GM19023 (cell line): Measurements from ENCODE around the gene C1orf185.
"Not testable (repeated sequence)": the region's sequence is repeated elsewhere in the genome, so short reads cannot be mapped to it uniquely, and the experiment has no call there.

Experiments
- ATAC-seq: cut with Tn5 transposase; IDR thresholded peaks from one replicate; pipeline ENCODE4 v1.9.1; 2021; ENCODE audit warnings: mild to moderate bottlenecking, moderate library complexity; ENCODE audit not compliant: unreplicated experiment

The C1orf185 gene

GRCh38 chr1:51101976-51102375 is at the start of gene C1orf185:
Gene C1orf185, plus strand, starts transcription at chr1:51102228. Its CDS starts 6 bp downstream, at chr1:51102234.
- ATAC-seq: no peak

DNA sequence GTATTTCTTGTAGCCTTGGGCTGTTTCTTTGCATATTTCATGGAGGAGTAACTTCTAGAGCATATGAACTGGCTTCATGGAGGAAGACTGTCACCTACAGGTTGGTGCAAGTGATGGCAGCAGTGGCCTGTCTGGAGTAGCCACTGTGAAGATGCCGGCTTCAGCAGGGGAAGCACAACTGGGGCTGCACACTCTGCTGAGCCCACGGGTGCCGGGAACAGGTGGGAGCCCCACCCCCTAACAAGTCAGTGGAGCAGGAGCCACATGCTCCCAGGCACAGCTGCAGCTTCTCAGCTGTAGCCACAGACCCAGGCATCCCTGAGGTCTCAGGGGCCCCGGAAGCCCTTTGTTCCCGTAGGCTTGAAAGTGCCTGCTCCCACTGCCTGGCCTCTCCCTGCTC is 43.2 kb upstream of the C1orf185 start:
- no peak for ATAC-seq

DNA sequence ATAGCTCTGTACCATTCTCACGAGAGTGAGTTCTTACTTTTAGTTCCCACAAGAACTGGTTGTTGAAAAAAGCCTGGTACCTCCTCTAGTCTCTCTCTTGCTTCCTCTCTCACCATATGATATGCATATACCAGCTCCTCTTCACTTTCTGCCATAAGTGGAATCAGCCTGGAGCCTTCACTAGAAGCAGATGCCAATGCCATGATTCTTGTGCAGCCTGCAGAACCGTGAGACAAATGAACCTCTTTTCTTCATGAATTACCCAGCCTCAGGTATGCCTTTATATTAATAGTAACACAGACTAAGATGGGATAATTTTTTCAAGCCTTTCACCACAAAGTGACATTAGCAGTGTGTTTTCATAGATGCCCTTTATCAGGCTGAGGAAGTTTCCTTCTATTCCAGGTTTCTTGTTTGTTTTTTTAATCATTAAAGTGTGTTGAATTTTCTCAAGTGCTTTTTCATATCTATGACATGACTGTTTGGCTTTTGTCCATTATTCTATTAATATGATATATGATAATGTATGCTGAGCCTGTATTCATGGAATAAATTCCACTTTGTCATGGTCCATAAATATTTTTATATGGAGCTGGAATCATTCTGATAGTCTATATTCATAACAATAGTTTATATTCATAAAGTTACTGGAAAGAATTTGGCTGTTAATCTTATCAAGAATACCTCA is 40.7 kb upstream of the C1orf185 start:
- ATAC-seq: no peak

DNA sequence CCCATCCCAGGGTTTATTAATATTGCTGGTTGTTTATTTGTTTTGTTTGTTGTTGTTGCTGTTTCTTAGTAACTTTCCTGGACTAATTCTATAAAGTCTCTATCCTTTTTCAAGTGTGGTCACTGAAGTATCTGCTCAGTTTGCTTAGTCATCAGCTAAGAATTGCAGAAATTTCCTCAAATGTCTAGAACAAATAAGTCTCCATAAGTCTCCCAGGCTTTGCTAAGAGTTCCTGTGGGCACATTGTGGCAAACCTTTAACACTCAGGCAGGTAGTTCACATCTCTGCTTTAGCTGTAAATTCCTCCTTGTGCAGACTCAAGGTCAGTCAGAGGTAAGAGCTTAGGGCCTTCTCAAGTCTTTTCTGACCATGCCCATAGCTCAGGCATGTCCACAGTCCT is 38.9 kb upstream of the C1orf185 start:
- ATAC-seq: no peak

DNA sequence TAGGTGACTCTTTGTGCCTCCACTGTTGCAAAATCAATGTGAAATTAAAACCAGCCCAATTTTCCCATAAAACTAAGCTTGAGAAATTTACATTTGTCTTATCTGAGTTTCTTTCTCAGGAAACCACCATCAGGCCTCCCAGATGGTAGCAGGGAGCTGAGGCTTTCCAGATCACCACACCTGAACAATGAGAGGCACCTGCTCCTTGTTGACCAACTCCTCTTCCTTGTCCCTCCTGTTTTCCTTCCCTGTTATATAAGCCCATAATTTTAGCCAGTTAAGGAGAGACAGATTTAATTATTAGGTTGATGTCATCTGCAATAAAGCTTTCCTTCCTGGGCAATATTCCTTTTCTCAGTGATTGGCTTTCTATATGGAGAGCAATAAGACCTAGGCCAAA is 32.0 kb upstream of the C1orf185 start:
- ATAC-seq: no peak

- ATAC-seq: no peak
These were observed 31.4 kb upstream of the C1orf185 start for GRCh38 chr1:51070640-51071039.

GRCh38 chr1:51071291-51072042 is 30.6 kb upstream of the C1orf185 start:
- no peak for ATAC-seq

GRCh38 chr1:51072043-51072439 is 30.0 kb upstream of the C1orf185 start:
- ATAC-seq: no peak

- no peak for ATAC-seq
These were observed 29.4 kb upstream of the C1orf185 start for GRCh38 chr1:51072651-51073050.

DNA sequence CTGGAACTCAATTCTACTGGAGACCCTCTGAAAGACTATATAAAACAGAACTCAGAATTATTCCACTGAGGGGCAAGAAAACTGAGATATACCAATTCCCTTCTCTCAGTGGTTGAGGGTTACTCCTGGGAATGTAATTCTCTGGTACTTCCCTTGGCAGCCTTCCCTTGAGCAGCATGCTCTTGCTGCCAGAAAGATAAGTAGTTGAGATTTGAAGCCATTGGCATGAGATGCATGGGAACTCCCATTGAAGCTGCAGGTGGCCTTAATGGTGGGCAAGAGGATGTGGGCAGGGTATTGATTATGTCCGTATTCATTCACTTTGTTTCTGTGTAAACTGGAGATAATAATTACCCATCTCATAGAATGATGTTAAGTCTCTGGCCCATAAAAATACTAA is 28.6 kb upstream of the C1orf185 start:
- ATAC-seq: no peak

GRCh38 chr1:51086496-51087271 is 15.3 kb upstream of the C1orf185 start:
- ATAC-seq: no peak

DNA sequence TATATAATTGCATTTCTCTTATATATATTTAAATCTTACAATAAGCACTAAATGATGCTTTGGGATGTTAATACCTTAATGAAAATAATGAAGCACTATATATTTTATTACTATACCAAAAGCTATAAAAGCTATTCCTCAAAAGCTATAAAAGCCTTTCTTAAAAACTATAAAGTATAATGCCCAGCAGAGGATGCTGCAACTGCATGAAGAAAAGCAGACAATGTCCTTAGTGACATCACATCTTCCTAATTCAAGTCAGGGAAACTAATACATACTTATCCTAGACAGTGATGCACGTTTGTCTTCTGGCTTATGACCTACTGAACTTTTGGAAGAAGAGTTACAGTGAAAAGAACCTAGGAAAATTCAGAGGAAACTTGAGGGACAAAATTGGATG is 13.6 kb upstream of the C1orf185 start:
- ATAC-seq: no peak

DNA sequence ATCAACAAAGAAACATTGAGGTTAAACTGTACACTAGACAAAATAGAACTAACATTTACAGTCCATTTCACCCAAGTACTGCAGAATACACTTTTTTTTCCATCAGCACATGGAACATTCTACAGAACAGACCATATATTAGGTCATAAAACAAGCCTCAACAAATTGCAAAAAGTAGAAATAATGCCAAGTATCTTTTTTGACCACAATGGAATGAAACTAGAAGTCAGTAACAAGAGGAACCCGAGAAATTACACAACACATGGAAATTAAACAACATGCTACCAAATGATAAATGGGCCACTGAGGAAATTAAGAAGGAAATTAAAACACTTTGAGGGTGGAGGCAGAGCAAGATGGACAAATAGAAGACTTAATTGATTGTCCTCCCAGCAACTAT is 8.4 kb upstream of the C1orf185 start:
- ATAC-seq: no peak

- ATAC-seq: no peak
These were observed 4.9 kb upstream of the C1orf185 start for GRCh38 chr1:51097171-51097570.

- ATAC-seq: no peak
These were observed 1.7 kb upstream of the C1orf185 start for GRCh38 chr1:51100264-51100880.

DNA sequence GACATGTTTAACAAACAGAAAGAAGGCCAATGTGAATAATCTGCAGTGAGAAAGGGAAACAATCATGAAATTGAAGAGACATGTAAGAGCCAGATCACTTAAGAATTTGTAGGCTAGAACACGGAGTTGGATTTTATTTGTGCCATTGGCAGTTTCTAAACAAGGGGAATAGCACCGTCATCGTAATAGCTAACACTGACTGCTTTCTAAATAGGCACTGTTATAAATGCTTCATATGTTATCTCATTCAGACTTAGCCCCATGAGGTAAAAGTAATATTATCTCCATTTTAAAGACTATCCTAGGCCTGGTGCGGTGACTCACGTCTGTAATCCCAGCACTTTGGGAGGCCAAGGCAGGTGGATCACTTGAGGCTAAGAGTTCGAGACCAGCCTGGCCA is 12.1 kb downstream of the C1orf185 start:
- no peak for ATAC-seq

- ATAC-seq: no peak
These were observed 13.8 kb downstream of the C1orf185 start for GRCh38 chr1:51115714-51116404.

- ATAC-seq: no peak
These were observed 17.3 kb downstream of the C1orf185 start for GRCh38 chr1:51119331-51119730.

DNA sequence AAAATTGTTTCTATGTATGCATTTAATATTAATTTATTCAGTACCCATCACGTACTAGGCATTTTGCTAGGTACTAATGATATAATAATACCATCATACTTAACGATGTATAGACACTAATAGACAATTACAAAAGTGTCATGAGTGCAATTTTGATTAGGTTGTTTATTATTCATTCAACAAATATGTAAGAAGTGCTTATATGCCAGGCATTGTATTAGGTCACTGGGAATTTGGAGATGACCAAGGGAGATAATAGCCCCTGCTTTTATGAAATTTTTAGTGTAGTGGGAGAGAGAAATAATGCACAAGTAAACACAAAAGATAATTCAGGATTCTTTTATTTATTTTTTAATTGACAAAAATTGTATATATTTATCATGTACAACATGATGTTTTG is 18.6 kb downstream of the C1orf185 start:
- no peak for ATAC-seq

GRCh38 chr1:51127152-51127551 is 25.1 kb downstream of the C1orf185 start:
- not testable (repeated sequence) for ATAC-seq

DNA sequence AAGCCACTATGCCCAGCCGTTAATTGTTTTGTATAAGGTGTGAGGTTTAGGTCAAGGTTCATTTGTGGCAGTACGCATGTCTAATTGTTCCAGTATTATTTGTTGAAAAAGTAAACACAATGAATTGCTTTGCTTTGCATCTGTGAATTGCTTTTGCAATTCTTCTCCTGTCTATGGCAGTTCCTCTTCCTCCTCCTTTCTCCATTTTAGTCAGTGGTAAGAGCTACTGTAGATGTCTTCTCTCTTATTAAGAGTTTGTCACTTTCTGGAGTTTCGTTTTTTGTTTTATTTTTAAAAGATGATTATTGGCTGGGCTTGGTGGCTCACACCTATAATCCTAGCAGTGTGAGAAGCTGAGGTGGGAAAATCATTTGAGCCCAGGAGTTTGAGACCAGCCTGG is 29.2 kb downstream of the C1orf185 start:
- ATAC-seq: no peak
